Measurements from ENCODE around the gene APMAP. TPM values are rescaled to one million over a fixed set of nuclear protein-coding genes. Genes with fewer than 3 reads are reported as not detected.

APMAP gene
- total and polyA plus RNA-seq, 10 of the 15 experiments (the other 5 are each of a cell fraction or from before 2014, with no cell fraction given): 12.1 to 60.2 (median 32.7) TPM

- H3K4me2 ChIP-seq (ENCODE audit: control insufficient read depth, insufficient read depth): no peak overlapping the region
- BruUV-seq (replicated peaks): no TSS peak
- DNase-seq (ENCODE audit: low read depth, low spot score) (no peak), FAIRE-seq (no peak), ATAC-seq (no peak)
- H2AFZ ChIP-seq (ENCODE audit: control insufficient read depth, low read depth, low read length): no peak overlapping the region
- RAD21 ChIA-PET (ENCODE audit: unreplicated experiment): interaction anchor here (1.3 to 2.1 kb wide), 2 partner anchors 65 to 70 kb away, joined by 3 to 14 read pairs; no protein-coding TSS in a partner anchor
- in situ Hi-C loops (cut with MboI): no loop called here
- intact Hi-C loops (cut with micrococcal nuclease; ENCODE audit: unreplicated experiment): no loop called here
- H3K9ac ChIP-seq (ENCODE audit: control insufficient read depth, insufficient read depth, low read length): no peak overlapping the region
- H3K9me3 ChIP-seq (replicated peaks; ENCODE audit: control insufficient read depth, insufficient read depth, low read length): no peaks in the 10 kb centered on the region
- SMC1A ChIA-PET (ENCODE audit: uncharacterized antibody, unreplicated experiment): interaction anchor here (1.5 kb wide), 1 partner anchor 92 kb away, joined by 3 read pairs; no protein-coding TSS in a partner anchor
- no peak overlapping the region for H3K4me3 ChIP-seq
- CTCF ChIA-PET: interaction anchor here (1.0 to 13.8 kb wide), 2 partner anchors 33 to 60 kb away, joined by 3 to 244 read pairs; partner anchors contain the start of gene ACSS1
- no peaks in the 10 kb centered on the region; a peak in 1 of 4 replicates for H3K36me3 ChIP-seq (ENCODE audit: control insufficient read depth in 2 of 2, insufficient read depth in 2 of 2, low read length in 1 of 2)
- no peaks in the 10 kb centered on the region for H3K4me1 ChIP-seq (ENCODE audit: control insufficient read depth, insufficient read depth, low read length)
- WGBS (ENCODE audit: insufficient coverage, insufficient replicate concordance, low lambda C conversion rate, missing lambda C conversion rate): 42% methylated on average over 4 of the region's 4 CpGs
- no peaks in the 10 kb centered on the region for H3K27me3 ChIP-seq (replicated peaks in 1 of 2; ENCODE audit: control insufficient read depth in 2 of 2, insufficient read depth in 2 of 2, low read length in 1 of 2)
- no peak overlapping the region for H3K27ac ChIP-seq (ENCODE audit: control insufficient read depth, insufficient read depth)
- no peaks in the 10 kb centered on the region for H3K79me2 ChIP-seq (ENCODE audit: control insufficient read depth, insufficient read depth, low read length)
- TF ChIP-seq ZZZ3 (IDR thresholded peaks at IDR 0.05; ENCODE audit: control insufficient read depth, insufficient read length, low read depth) (no peak), SPI1 (IDR thresholded peaks at IDR 0.05; ENCODE audit: borderline replicate concordance, insufficient read depth, low read depth, low read length) (no peak), FOS (IDR thresholded peaks at IDR 0.05; ENCODE audit: borderline replicate concordance, extremely low read depth, insufficient read length) (no peak), IRF3 (IDR thresholded peaks at IDR 0.05) (no peak), POLR2AphosphoS5 (IDR thresholded peaks at IDR 0.05; ENCODE audit: low read length) (no peak)
- no peaks in the 10 kb centered on the region for H4K20me1 ChIP-seq (ENCODE audit: control insufficient read depth, insufficient read depth)
- POLR2A ChIA-PET: no interaction called here
Observed at GRCh38 chr20:25000268-25000801, 7.8 kb upstream of the APMAP start.
